H1 (cell line): ENCODE data around the gene FAM53A. TPM values are rescaled to one million over a fixed set of nuclear protein-coding genes. Genes with fewer than 3 reads are reported as not detected.

ENCODE experiments used
- CTCF ChIA-PET: fragments of 300-600 bp; sonication (Branson Sonifier 250); formaldehyde crosslinking; loops from one replicate; lab custom pipeline; 2021; ENCODE audit not compliant: partially characterized antibody; lab: Charles Lee
- POLR2A ChIA-PET: fragments of 300-600 bp; sonication (Branson Sonifier 250); formaldehyde crosslinking; loops from one replicate; lab custom pipeline; 2021; ENCODE audit warnings: inconsistent platforms; ENCODE audit not compliant: partially characterized antibody; lab: Charles Lee
- DNase-seq, 2 experiments: peaks; one replicate each; pipeline versions ENCODE4 v3.0.0 to v3.0.0-alpha.2; 2010 to 2022; ENCODE audit warnings: low spot score in 2 of 2, low read depth in 1 of 2, mixed read lengths in 1 of 2
- FAIRE-seq: peaks from 2 replicates; lab custom pipeline; 2011; peaks lifted over from hg19 to GRCh38; lab: Jason Lieb, UNC
- H2AFZ ChIP-seq: 2 replicates; pipeline ENCODE4 v1.8.1; 2012; ENCODE audit warnings: low read length, inconsistent platforms
- H2AK5ac ChIP-seq: 2 replicates; pipeline ENCODE4 v1.6.1; 2013; ENCODE audit warnings: low read depth, low read length
- H2BK120ac ChIP-seq: replicated peaks from 2 replicates; pipeline ENCODE3; 2013; ENCODE audit warnings: low read depth, low read length, inconsistent platforms
- H2BK12ac ChIP-seq: 2 replicates; pipeline ENCODE4 v1.6.1; 2013; ENCODE audit warnings: low read depth, low read length
- H2BK15ac ChIP-seq: 2 replicates; pipeline ENCODE4 v1.6.1; 2013; ENCODE audit warnings: low read length
- H2BK20ac ChIP-seq: 2 replicates; pipeline ENCODE4 v1.6.1; 2013; ENCODE audit warnings: low read length
- H2BK5ac ChIP-seq: 2 replicates; pipeline ENCODE4 v1.6.1; 2013; ENCODE audit warnings: low read depth, low read length
- H3K14ac ChIP-seq: 2 replicates; pipeline ENCODE4 v1.6.1; 2013; ENCODE audit warnings: inconsistent platforms; ENCODE audit not compliant: insufficient read length
- H3K18ac ChIP-seq: 2 replicates; pipeline ENCODE4 v1.6.1; 2013; ENCODE audit warnings: low read length; ENCODE audit errors: extremely low read depth
- H3K23ac ChIP-seq: 2 replicates; pipeline ENCODE4 v1.6.1; 2013; ENCODE audit warnings: inconsistent platforms; ENCODE audit not compliant: insufficient read length
- H3K23me2 ChIP-seq: 2 replicates; pipeline ENCODE4 v1.6.1; 2013; ENCODE audit warnings: low read depth, low read length
- H3K27ac ChIP-seq: 2 replicates; pipeline ENCODE4 v1.6.1; 2011; ENCODE audit warnings: low read depth, low read length, inconsistent platforms
- H3K27me3 ChIP-seq, 4 experiments: replicated peaks in 1 of 4; 1 replicate in 1 of 4; 2 replicates in 3 of 4; pipeline versions ENCODE4 v1.6.1 to v1.8.1; 2011 to 2013; ENCODE audit warnings: low read length in 3 of 4, mild to moderate bottlenecking in 3 of 4, inconsistent platforms in 2 of 4, mixed read lengths in 2 of 4, moderate library complexity in 1 of 4; ENCODE audit not compliant: control insufficient read depth in 3 of 4, insufficient read depth in 3 of 4; ENCODE audit errors: extremely low read depth in 1 of 4
- H3K36me3 ChIP-seq, 4 experiments: 2 replicates each; pipeline versions ENCODE4 v1.6.1 to v1.8.1; 2011 to 2013; ENCODE audit warnings: mild to moderate bottlenecking in 4 of 4, low read length in 3 of 4, moderate library complexity in 2 of 4, control low read depth in 1 of 4, inconsistent platforms in 1 of 4; ENCODE audit not compliant: insufficient read depth in 4 of 4, control insufficient read depth in 2 of 4
- H3K4ac ChIP-seq: replicated peaks from 2 replicates; pipeline ENCODE3; 2013; ENCODE audit warnings: low read length, low read depth, mixed read lengths, inconsistent platforms; ENCODE audit not compliant: insufficient read length
- H3K4me1 ChIP-seq, 4 experiments: replicated peaks in 1 of 4; 1 replicate in 1 of 4; 2 replicates in 3 of 4; pipeline versions ENCODE4 v1.6.1 to v1.8.1; 2011 to 2013; ENCODE audit warnings: low read length in 3 of 4, inconsistent platforms in 2 of 4, mixed read lengths in 1 of 4; ENCODE audit not compliant: insufficient read depth in 4 of 4, control insufficient read depth in 3 of 4
- H3K4me2 ChIP-seq, 2 experiments: 2 replicates each; pipeline versions ENCODE4 v1.6.1 to v1.8.1; 2011 to 2013; ENCODE audit warnings: low read depth in 2 of 2, low read length in 2 of 2, control low read depth in 1 of 2, inconsistent platforms in 1 of 2, mild to moderate bottlenecking in 1 of 2; ENCODE audit not compliant: insufficient read depth in 1 of 2
- H3K4me3 ChIP-seq, 4 experiments: fragments of 200-600, 300-600 bp in 1 of 4; sonication (generic), shearing (Covaris generic), sonication (Bioruptor Twin) in 1 of 4; 2 replicates each; pipeline versions ENCODE4 v1.5.1 to v1.8.1; 2011 to 2016; ENCODE audit warnings: low read length in 4 of 4, low read depth in 3 of 4, control low read depth in 2 of 4, inconsistent platforms in 2 of 4, mild to moderate bottlenecking in 2 of 4, mixed read lengths in 1 of 4, moderate library complexity in 1 of 4; ENCODE audit not compliant: insufficient read depth in 2 of 4; ENCODE audit errors: extremely low read depth in 1 of 4
- H3K56ac ChIP-seq: replicated peaks from 2 replicates; pipeline ENCODE3; 2013; ENCODE audit warnings: low read depth, mild to moderate bottlenecking, mixed read lengths, low read length, inconsistent platforms; ENCODE audit not compliant: insufficient read length
- H3K79me1 ChIP-seq: 2 replicates; pipeline ENCODE4 v1.6.1; 2013; ENCODE audit warnings: low read depth, low read length, control low read depth
- H3K79me2 ChIP-seq, 2 experiments: 2 replicates each; pipeline versions ENCODE4 v1.6.1 to v1.8.1; 2012 to 2013; ENCODE audit warnings: low read length in 2 of 2, mild to moderate bottlenecking in 2 of 2, inconsistent platforms in 1 of 2; ENCODE audit not compliant: insufficient read depth in 2 of 2, control insufficient read depth in 1 of 2
- H3K9ac ChIP-seq, 4 experiments: replicated peaks in 1 of 4; 1 replicate in 1 of 4; 2 replicates in 3 of 4; pipeline versions ENCODE4 v1.6.1 to v1.8.1; 2011 to 2013; ENCODE audit warnings: low read depth in 3 of 4, low read length in 3 of 4, control low read depth in 2 of 4, mild to moderate bottlenecking in 2 of 4, moderate library complexity in 2 of 4, inconsistent platforms in 1 of 4; ENCODE audit errors: extremely low read depth in 1 of 4
- H3K9me3 ChIP-seq, 2 experiments: 2 replicates each; pipeline versions ENCODE4 v1.6.1 to v1.8.1; 2012 to 2013; ENCODE audit warnings: mild to moderate bottlenecking in 2 of 2, moderate library complexity in 2 of 2, control low read depth in 1 of 2, inconsistent platforms in 1 of 2, low read depth in 1 of 2, low read length in 1 of 2, mixed read lengths in 1 of 2; ENCODE audit not compliant: insufficient read depth in 2 of 2
- H4K20me1 ChIP-seq, 2 experiments: replicated peaks in 1 of 2; 2 replicates each; pipeline versions ENCODE3 to v1.8.1; 2011 to 2013; ENCODE audit warnings: inconsistent platforms in 2 of 2, low read length in 2 of 2, mild to moderate bottlenecking in 1 of 2; ENCODE audit not compliant: insufficient read depth in 2 of 2, control insufficient read depth in 1 of 2
- H4K5ac ChIP-seq: 2 replicates; pipeline ENCODE4 v1.6.1; 2013; ENCODE audit warnings: low read length, low read depth, mixed read lengths, inconsistent platforms; ENCODE audit not compliant: insufficient read length
- H4K8ac ChIP-seq: 2 replicates; pipeline ENCODE4 v1.8.0; 2013; ENCODE audit warnings: mild to moderate bottlenecking, moderate library complexity, low read length, inconsistent platforms; ENCODE audit not compliant: insufficient read depth; ENCODE audit errors: extremely low read depth
- H4K91ac ChIP-seq: replicated peaks from 2 replicates; pipeline ENCODE3; 2013; ENCODE audit warnings: low read length, mixed read lengths, inconsistent platforms; ENCODE audit not compliant: insufficient read length
- CHD1 ChIP-seq: IDR thresholded peaks from 2 replicates; pipeline ENCODE4 v1.6.1; 2012; ENCODE audit warnings: low read depth, low read length, improper control_type of control experiment
- WGBS, 2 experiments: shearing (Covaris generic) in 1 of 2; methylation state at CpG; one replicate each; pipeline versions ENCODE4 v1.1.6 to v1.1.7; 2013 to 2015; ENCODE audit warnings: low lambda C conversion rate in 2 of 2, mixed read lengths in 2 of 2, inconsistent platforms in 1 of 2, low coverage in 1 of 2, missing lambda C conversion rate in 1 of 2; ENCODE audit not compliant: insufficient replicate concordance in 2 of 2, insufficient coverage in 1 of 2, insufficient read length in 1 of 2; ENCODE audit errors: extremely low coverage in 1 of 2, missing lambda C conversion rate in 1 of 2; 5-methylcytosine and 5-hydroxymethylcytosine counted together
- polyA plus RNA-seq, 7 experiments: library from polyadenylated mRNA; depleted of rRNA in 3 of 7; stranded (reverse) in 5 of 7; unstranded in 2 of 7; fragments of >200 nt in 5 of 7; fragments of 200-250 nt in 2 of 7; gene quantifications; 1 replicate in 5 of 7; 2 replicates in 1 of 7; 4 replicates in 1 of 7; pipeline versions ENCODE4 v1.2.1 to v1.2.3, GENCODE V29; 2011 to 2013; ENCODE audit warnings: missing spikeins in 2 of 7, mixed read lengths in 2 of 7
- total RNA-seq: library from RNA; stranded (reverse); fragmentation: NEBNext Ultra II Directional; extraction: Animal tissue kit (Norgen Biotek cat#: 25700); gene quantifications from 2 replicates; pipeline ENCODE4 v1.2.1, GENCODE V29; 2021

FAM53A gene
- total and polyA plus RNA-seq, 2 of the 8 experiments (the other 6 are each of a cell fraction or from before 2014, with no cell fraction given) = 1.9 to 2.0 TPM

DNA sequence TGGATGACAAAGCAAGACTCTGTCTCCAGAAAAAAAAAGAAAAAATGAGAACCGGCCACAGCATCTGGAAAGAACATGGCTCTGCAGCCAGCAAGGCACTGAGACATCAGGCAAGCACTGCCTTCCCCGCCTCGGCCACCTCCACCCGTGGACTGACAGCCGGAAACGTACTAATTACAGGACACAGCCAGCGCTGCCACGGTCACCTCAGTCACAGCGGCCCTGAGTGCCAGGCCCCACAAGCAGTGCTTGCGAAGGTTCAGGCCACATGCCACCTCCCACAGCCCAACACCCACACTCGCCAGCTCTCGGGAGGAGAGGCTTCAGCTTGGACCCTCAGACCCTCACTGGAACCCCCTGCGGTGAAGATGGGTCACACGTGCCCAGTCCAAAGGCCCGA lies 16.8 kb downstream of the FAM53A start:
- H2BK20ac ChIP-seq = no peak overlapping the region
- H3K4me2 ChIP-seq = no peak overlapping the region
- H4K91ac ChIP-seq = no peak overlapping the region
- no peak overlapping the region for H2BK120ac ChIP-seq
- H4K8ac ChIP-seq = no peak overlapping the region
- H3K27ac ChIP-seq = no peak overlapping the region
- H4K5ac ChIP-seq = no peak overlapping the region
- H4K20me1 ChIP-seq = no peaks in the 10 kb centered on the region
- H3K4ac ChIP-seq = no peak overlapping the region
- no peak overlapping the region for H2AK5ac ChIP-seq
- H3K18ac ChIP-seq = no peak overlapping the region
- peaks cover 0 to 5% (median 4%) of the 10 kb centered on the region in 4 experiments; a peak in 4 of 7 replicates for H3K4me1 ChIP-seq
- WGBS, 2 experiments = 91% methylated on average over 15 of the region's 15 CpGs; no CpG with 5 or more reads in 1 of the 2 experiments
- H3K14ac ChIP-seq = no peak overlapping the region
- ChIA-PET POLR2A (interaction anchor here (0.8 to 1.0 kb wide), 2 partner anchors 9 to 29 kb away, joined by 3 to 4 read pairs; no protein-coding TSS in a partner anchor), CTCF (interaction anchor here (0.6 to 3.3 kb wide), 5 partner anchors 12 to 1294 kb away, joined by 3 to 13 read pairs (median 3); no protein-coding TSS in a partner anchor)
- H2BK5ac ChIP-seq = peak overlapping the region; percentile 5; the same call in 1 of the 2 replicates
- H2AFZ ChIP-seq = no peak overlapping the region
- H3K23ac ChIP-seq = no peak overlapping the region
- H3K23me2 ChIP-seq = no peaks in the 10 kb centered on the region
- no peaks in the 10 kb centered on the region; the same call in 1 of the 2 replicates for H3K79me1 ChIP-seq
- DNase-seq = no peak
- H2BK12ac ChIP-seq = no peak overlapping the region
- no peak for TF ChIP-seq CHD1
- H3K36me3 ChIP-seq = no peaks in the 10 kb centered on the region
- no peak for FAIRE-seq
- H3K9me3 ChIP-seq = no peaks in the 10 kb centered on the region
- peak overlapping the region; percentile 25; the same call in 1 of the 2 replicates for H2BK15ac ChIP-seq
- no peaks in the 10 kb centered on the region for H3K79me2 ChIP-seq
- H3K9ac ChIP-seq = no peak overlapping the region
- no peak overlapping the region for H3K4me3 ChIP-seq
- H3K27me3 ChIP-seq = no peaks in the 10 kb centered on the region
- no peak overlapping the region for H3K56ac ChIP-seq
